ENCODE results near the gene ZCCHC7. TPM values are rescaled to one million over a fixed set of nuclear protein-coding genes. Genes with fewer than 3 reads are reported as not detected.
A peak's percentile ranks its signal among the peaks of the same experiment; 100 is the strongest.

ZCCHC7 gene
- total and polyA plus RNA-seq, 10 of the 15 experiments (the other 5 are each of a cell fraction or from before 2014, with no cell fraction given), result 42.9 to 178 (median 53.3) TPM

GRCh38 chr9:37309136-37309535 lies 188.8 kb downstream of the ZCCHC7 start (continued):
- no peak for TF ChIP-seq MLLT1 (IDR thresholded peaks at IDR 0.05)
- TF ChIP-seq FOXK2 (IDR thresholded peaks at IDR 0.05), result no peak
- peak; percentile 13 for TF ChIP-seq BCL3 (IDR thresholded peaks at IDR 0.05; ENCODE audit: borderline replicate concordance, insufficient read depth, low read depth, low read length, poor library complexity, severe bottlenecking)
- TF ChIP-seq JUNB (IDR thresholded peaks at IDR 0.05), result no peak
- TF ChIP-seq KAT2A (conservative IDR thresholded peaks at IDR 0.05; ENCODE audit: control insufficient read depth, low read depth, low read length), result no peak
- peak; percentile 34; the same call in 1 of the 2 replicates for TF ChIP-seq EED (IDR thresholded peaks at IDR 0.05; ENCODE audit: low read depth)
- TF ChIP-seq CREB1 (IDR thresholded peaks at IDR 0.05; ENCODE audit: low read depth), result no peak
- TF ChIP-seq ZBTB4 (CRISPR knock-in tag; IDR thresholded peaks at IDR 0.05), result no peak
- TF ChIP-seq BHLHE40 (IDR thresholded peaks at IDR 0.05; ENCODE audit: borderline replicate concordance in 1 of 2, low read depth in 2 of 2, low read length in 1 of 2), result no peak
- no peak for TF ChIP-seq ZBTB40 (IDR thresholded peaks at IDR 0.05; ENCODE audit: borderline replicate concordance)
- TF ChIP-seq ZBTB33 (IDR thresholded peaks at IDR 0.05), result no peak
- no peak for TF ChIP-seq STAT3 (IDR thresholded peaks at IDR 0.05; ENCODE audit: low read depth, low read length)
- TF ChIP-seq MYB (IDR thresholded peaks at IDR 0.05; ENCODE audit: borderline replicate concordance, low read depth, low read length), result no peak
- TF ChIP-seq ZNF217 (IDR thresholded peaks at IDR 0.05), result no peak
- no peak for TF ChIP-seq NFIC (IDR thresholded peaks at IDR 0.05; ENCODE audit: low read depth, low read length)
- TF ChIP-seq WRNIP1 (IDR thresholded peaks at IDR 0.05; ENCODE audit: borderline replicate concordance, low read depth, low read length), result no peak
- no peak for TF ChIP-seq SIX5 (IDR thresholded peaks at IDR 0.05; ENCODE audit: low read depth, low read length, severe bottlenecking)
- TF ChIP-seq NFYB (IDR thresholded peaks at IDR 0.05; ENCODE audit: insufficient read depth, low read depth, low read length), result no peak

Measured in GM12878 (cell line).